Liver (tissue), 9 donors: Measurements from ENCODE around the gene SRPRB. TPM values are rescaled to one million over a fixed set of nuclear protein-coding genes. Genes with fewer than 3 reads are reported as not detected.

Experiments
- DNase-seq: peaks from one replicate; pipeline ENCODE4 v3.0.0-alpha.2; 2017; ENCODE audit warnings: low spot score
- H3K27ac ChIP-seq, 2 donors: one replicate each; pipeline ENCODE4 v1.7.0; 2013; ENCODE audit warnings: inconsistent platforms in 2 of 2, low read length in 2 of 2, control low read depth in 1 of 2, low read depth in 1 of 2, mild to moderate bottlenecking in 1 of 2
- H3K27me3 ChIP-seq, 4 donors: one replicate each; pipeline versions ENCODE4 v1.6.1 to v1.7.0; 2013; ENCODE audit warnings: low read length in 3 of 4, inconsistent platforms in 1 of 4, mild to moderate bottlenecking in 1 of 4, moderate library complexity in 1 of 4; ENCODE audit not compliant: control insufficient read depth in 4 of 4, insufficient read depth in 4 of 4
- H3K36me3 ChIP-seq, 4 donors: one replicate each; pipeline versions ENCODE4 v1.6.1 to v1.7.0; 2013; ENCODE audit warnings: low read length in 3 of 4, mild to moderate bottlenecking in 3 of 4, low read depth in 1 of 4, moderate library complexity in 1 of 4; ENCODE audit not compliant: control insufficient read depth in 4 of 4, insufficient read depth in 3 of 4
- H3K4me1 ChIP-seq, 4 donors: one replicate each; pipeline versions ENCODE4 v1.6.1 to v1.7.0; 2013; ENCODE audit warnings: low read length in 3 of 4, mild to moderate bottlenecking in 3 of 4, moderate library complexity in 1 of 4; ENCODE audit not compliant: control insufficient read depth in 4 of 4, insufficient read depth in 4 of 4
- H3K4me3 ChIP-seq, 3 donors: one replicate each; pipeline versions ENCODE4 v1.6.1 to v1.7.0; 2013; ENCODE audit warnings: low read length in 3 of 3, control low read depth in 1 of 3, low read depth in 1 of 3, mild to moderate bottlenecking in 1 of 3
- H3K9ac ChIP-seq, 2 donors: one replicate each; pipeline ENCODE4 v1.7.0; 2013; ENCODE audit warnings: low read length in 2 of 2, mild to moderate bottlenecking in 2 of 2, moderate library complexity in 2 of 2, control low read depth in 1 of 2, low read depth in 1 of 2
- H3K9me3 ChIP-seq, 4 donors: one replicate each; pipeline versions ENCODE4 v1.6.1 to v1.7.0; 2013; ENCODE audit warnings: low read length in 3 of 4; ENCODE audit not compliant: control insufficient read depth in 4 of 4
- ATF3 ChIP-seq: IDR thresholded peaks from 2 replicates; pipeline ENCODE4 v1.6.1; 2016; ENCODE audit warnings: antibody characterized with exemption
- CTCF ChIP-seq: fragments of 150-350 bp; IDR thresholded peaks from 2 replicates; pipeline ENCODE4 v1.5.1; 2017; ENCODE audit warnings: improper control_type of control experiment, low read depth, low read length; ENCODE audit not compliant: missing input control
- EGR1 ChIP-seq, 2 donors: IDR thresholded peaks; 2 replicates each; pipeline ENCODE4 v1.6.1; 2016 to 2018; ENCODE audit warnings: antibody characterized with exemption in 2 of 2, low read depth in 2 of 2
- FOXA1 ChIP-seq: IDR thresholded peaks from 2 replicates; pipeline ENCODE4 v1.6.1; 2016; ENCODE audit warnings: antibody characterized with exemption
- FOXA2 ChIP-seq: IDR thresholded peaks from 2 replicates; pipeline ENCODE4 v1.6.1; 2016; ENCODE audit warnings: antibody characterized with exemption
- GABPA ChIP-seq, 2 donors: IDR thresholded peaks in 1 of 2; conservative IDR thresholded peaks in 1 of 2; 2 replicates each; pipeline ENCODE4 v1.6.1; 2016; ENCODE audit warnings: antibody characterized with exemption in 2 of 2, mild to moderate bottlenecking in 1 of 2, moderate library complexity in 1 of 2
- HNF4A ChIP-seq, 2 donors: conservative IDR thresholded peaks; 2 replicates each; pipeline ENCODE4 v1.6.1; 2016; ENCODE audit warnings: antibody characterized with exemption in 2 of 2, mild to moderate bottlenecking in 2 of 2
- HNF4G ChIP-seq: IDR thresholded peaks from 2 replicates; pipeline ENCODE4 v1.6.1; 2016; ENCODE audit warnings: antibody characterized with exemption
- JUND ChIP-seq, 2 donors: IDR thresholded peaks; 2 replicates each; pipeline ENCODE4 v1.6.1; 2016; ENCODE audit warnings: antibody characterized with exemption in 2 of 2
- MAX ChIP-seq: IDR thresholded peaks from 2 replicates; pipeline ENCODE4 v1.6.1; 2016; ENCODE audit warnings: antibody characterized with exemption
- NR2F2 ChIP-seq: IDR thresholded peaks from 2 replicates; pipeline ENCODE4 v1.6.1; 2016; ENCODE audit warnings: antibody characterized with exemption
- RAD21 ChIP-seq, 2 donors: IDR thresholded peaks; 2 replicates each; pipeline ENCODE4 v1.6.1; 2016; ENCODE audit warnings: antibody characterized with exemption in 2 of 2, mild to moderate bottlenecking in 2 of 2
- REST ChIP-seq: IDR thresholded peaks from 2 replicates; pipeline ENCODE4 v1.6.1; 2016; ENCODE audit warnings: antibody characterized with exemption, mild to moderate bottlenecking
- RXRA ChIP-seq, 2 donors: IDR thresholded peaks; 2 replicates each; pipeline ENCODE4 v1.6.1; 2017 to 2018; ENCODE audit warnings: antibody characterized with exemption in 2 of 2, mild to moderate bottlenecking in 1 of 2
- SP1 ChIP-seq: IDR thresholded peaks from 2 replicates; pipeline ENCODE4 v1.6.1; 2018; ENCODE audit warnings: antibody characterized with exemption, mild to moderate bottlenecking
- TAF1 ChIP-seq: conservative IDR thresholded peaks from 2 replicates; pipeline ENCODE4 v1.6.1; 2016; ENCODE audit warnings: antibody characterized with exemption, mild to moderate bottlenecking
- YY1 ChIP-seq: IDR thresholded peaks from 2 replicates; pipeline ENCODE4 v1.6.1; 2016; ENCODE audit warnings: antibody characterized with exemption, mild to moderate bottlenecking
- ZBTB33 ChIP-seq: IDR thresholded peaks from 2 replicates; pipeline ENCODE4 v1.6.1; 2016; ENCODE audit warnings: antibody characterized with exemption
- WGBS: extraction: QIAGEN DNeasy Blood & Tissue Kit; methylation state at CpG from one replicate; pipeline ENCODE4 v1.1.7; 2013; 5-methylcytosine and 5-hydroxymethylcytosine counted together
- polyA plus RNA-seq, 2 donors: library from polyadenylated mRNA; stranded (reverse) in 1 of 2; unstranded in 1 of 2; fragments of 200-250 nt in 1 of 2; fragments of >200 nt in 1 of 2; fragmentation: Nextera tagmentation in 1 of 2; extraction: Ambion mirVana in 1 of 2; gene quantifications; one replicate each; pipeline versions ENCODE4 v1.2.1 to v1.2.3, GENCODE V29; 2013 to 2015
- total RNA-seq, 2 donors: library from RNA; depleted of rRNA; stranded (reverse); fragments of >200 nt; gene quantifications; one replicate each; pipeline ENCODE4 v1.2.3, GENCODE V29; 2014
- donor health status: healthy.
- donor health status: healthy.
- donor health status: healthy.
- donor health status: healthy.
- donor health status: healthy.

SRPRB gene
- total and polyA plus RNA-seq, 4 donors, result 34.7 to 97.6 (median 76.9) TPM

- no peak for TF ChIP-seq ATF3
- no peak for TF ChIP-seq SP1
- TF ChIP-seq FOXA2, result no peak
- no peak for TF ChIP-seq FOXA1
- TF ChIP-seq YY1, result no peak
- no peak for TF ChIP-seq TAF1
- no peak for TF ChIP-seq MAX
- TF ChIP-seq HNF4G, result no peak
- TF ChIP-seq ZBTB33, result no peak
- no peak for TF ChIP-seq EGR1 (IDR thresholded peaks at IDR 0.05; ENCODE audit: low read depth in 2 of 2)
- TF ChIP-seq JUND (IDR thresholded peaks at IDR 0.05), result no peak
- TF ChIP-seq RXRA (IDR thresholded peaks at IDR 0.05), result no peak
- TF ChIP-seq HNF4A (conservative IDR thresholded peaks at IDR 0.05), result no peak
- no peak for TF ChIP-seq NR2F2
- TF ChIP-seq RAD21 (IDR thresholded peaks at IDR 0.05), result no peak
- no peak for TF ChIP-seq REST
- TF ChIP-seq CTCF, result no peak
- no peak for TF ChIP-seq GABPA (IDR thresholded peaks at IDR 0.05 in 1 of 2, conservative IDR thresholded peaks at IDR 0.05 in 1 of 2)
- no peaks in the 10 kb centered on the region for H3K36me3 ChIP-seq
- no peaks in the 10 kb centered on the region for H3K27me3 ChIP-seq
- no peak overlapping the region for H3K9ac ChIP-seq
- no peak overlapping the region for H3K27ac ChIP-seq
- DNase-seq, result no peak
- no peaks in the 10 kb centered on the region for H3K9me3 ChIP-seq
- no peaks in the 10 kb centered on the region for H3K4me1 ChIP-seq
- WGBS, result 85% methylated on average over 7 of the region's 7 CpGs
- H3K4me3 ChIP-seq, result no peak overlapping the region
Observed at GRCh38 chr3:133864616-133865015, 59.0 kb downstream of the SRPRB start.
